ENCODE data around the gene PHF3. TPM values are rescaled to one million over a fixed set of nuclear protein-coding genes. Genes with fewer than 3 reads are reported as not detected.

Gene PHF3
- total RNA-seq, 2 experiments from 2014 or later: 54.8 to 92.5 TPM

GRCh38 chr6:63716169-63716568 is 80.6 kb downstream of the PHF3 start:
- intact Hi-C loops (cut with micrococcal nuclease; ENCODE audit: unreplicated experiment): no loop called here
- no peak overlapping the region for H2AFZ ChIP-seq (ENCODE audit: low read length)
- no peaks in the 10 kb centered on the region for H4K20me1 ChIP-seq (ENCODE audit: insufficient read depth, low read length)
- H3K4me2 ChIP-seq (ENCODE audit: low read length): no peak overlapping the region
- H3K36me3 ChIP-seq (ENCODE audit: insufficient read depth, low read length): peaks cover 51% of the 10 kb centered on the region
- TF ChIP-seq, protein P1, sequence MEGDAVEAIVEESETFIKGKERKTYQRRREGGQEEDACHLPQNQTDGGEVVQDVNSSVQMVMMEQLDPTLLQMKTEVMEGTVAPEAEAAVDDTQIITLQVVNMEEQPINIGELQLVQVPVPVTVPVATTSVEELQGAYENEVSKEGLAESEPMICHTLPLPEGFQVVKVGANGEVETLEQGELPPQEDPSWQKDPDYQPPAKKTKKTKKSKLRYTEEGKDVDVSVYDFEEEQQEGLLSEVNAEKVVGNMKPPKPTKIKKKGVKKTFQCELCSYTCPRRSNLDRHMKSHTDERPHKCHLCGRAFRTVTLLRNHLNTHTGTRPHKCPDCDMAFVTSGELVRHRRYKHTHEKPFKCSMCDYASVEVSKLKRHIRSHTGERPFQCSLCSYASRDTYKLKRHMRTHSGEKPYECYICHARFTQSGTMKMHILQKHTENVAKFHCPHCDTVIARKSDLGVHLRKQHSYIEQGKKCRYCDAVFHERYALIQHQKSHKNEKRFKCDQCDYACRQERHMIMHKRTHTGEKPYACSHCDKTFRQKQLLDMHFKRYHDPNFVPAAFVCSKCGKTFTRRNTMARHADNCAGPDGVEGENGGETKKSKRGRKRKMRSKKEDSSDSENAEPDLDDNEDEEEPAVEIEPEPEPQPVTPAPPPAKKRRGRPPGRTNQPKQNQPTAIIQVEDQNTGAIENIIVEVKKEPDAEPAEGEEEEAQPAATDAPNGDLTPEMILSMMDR (conservative IDR thresholded peaks at IDR 0.05; ENCODE audit: low read length): no peak
- no peak for TF ChIP-seq EZH2phosphoT487 (IDR thresholded peaks at IDR 0.05; ENCODE audit: borderline replicate concordance, low read depth, low read length)
- BruUV-seq (replicated peaks): no TSS peak
- H3K9me2 ChIP-seq (ENCODE audit: insufficient read depth, low read length): no peaks in the 10 kb centered on the region
- no peaks in the 10 kb centered on the region for H3K9me3 ChIP-seq (ENCODE audit: low read length)
- H3K79me2 ChIP-seq (ENCODE audit: insufficient read depth, low read depth, low read length): no peaks in the 10 kb centered on the region
- H3K4me1 ChIP-seq (ENCODE audit: insufficient read depth, low read length, poor library complexity, severe bottlenecking): no peaks in the 10 kb centered on the region
- no peak overlapping the region for H3K27ac ChIP-seq (ENCODE audit: low read depth, low read length, poor library complexity, severe bottlenecking)
- no peak overlapping the region for H3K4me3 ChIP-seq (ENCODE audit: low read depth, low read length, poor library complexity, severe bottlenecking)
- ChIA-PET POLR2A (interaction anchor here (0.7 to 2.7 kb wide), 4 partner anchors 11 to 28 kb away, joined by 4 to 13 read pairs (median 4); no protein-coding TSS in a partner anchor), CTCF (ENCODE audit: unreplicated experiment) (no interaction called here)
- no peak for DNase-seq (ENCODE audit: low spot score)

DNA sequence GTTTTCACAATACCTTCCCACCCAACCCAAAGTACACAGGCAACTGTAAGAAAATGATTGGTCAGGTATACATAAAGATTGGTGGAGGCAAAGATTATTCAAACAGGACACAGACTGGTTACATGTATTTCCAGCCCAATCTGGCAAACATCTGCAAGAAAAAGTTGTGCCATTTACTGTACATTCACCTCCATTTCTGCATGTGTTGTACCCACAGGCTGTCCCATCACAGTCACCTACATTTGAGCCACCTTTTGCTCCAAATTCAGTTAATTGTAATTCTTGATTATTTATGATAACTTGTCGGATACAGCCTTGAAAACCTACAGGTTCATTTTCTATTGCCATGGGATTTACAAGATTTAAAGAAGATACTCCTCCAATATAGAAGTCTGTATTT is 85.6 kb downstream of the PHF3 start:
- intact Hi-C loops (cut with micrococcal nuclease; ENCODE audit: unreplicated experiment): no loop called here
- Histone ChIP-seq H4K20me1 (ENCODE audit: insufficient read depth, low read length) (no peaks in the 10 kb centered on the region), H3K9me2 (ENCODE audit: insufficient read depth, low read length) (no peaks in the 10 kb centered on the region), H3K4me1 (ENCODE audit: insufficient read depth, low read length, poor library complexity, severe bottlenecking) (no peaks in the 10 kb centered on the region), H3K79me2 (ENCODE audit: insufficient read depth, low read depth, low read length) (no peaks in the 10 kb centered on the region), H2AFZ (ENCODE audit: low read length) (no peak overlapping the region), H3K36me3 (ENCODE audit: insufficient read depth, low read length) (peaks cover 5% of the 10 kb centered on the region; the same call in 1 of the 2 replicates), H3K4me3 (ENCODE audit: low read depth, low read length, poor library complexity, severe bottlenecking) (no peak overlapping the region), H3K4me2 (ENCODE audit: low read length) (no peak overlapping the region), H3K27ac (ENCODE audit: low read depth, low read length, poor library complexity, severe bottlenecking) (no peak overlapping the region), H3K9me3 (ENCODE audit: low read length) (no peaks in the 10 kb centered on the region)
- no peak for DNase-seq (ENCODE audit: low spot score)
- BruUV-seq (replicated peaks): no TSS peak
- CTCF ChIA-PET (ENCODE audit: unreplicated experiment): no interaction called here
- no peak for TF ChIP-seq EZH2phosphoT487 (IDR thresholded peaks at IDR 0.05; ENCODE audit: borderline replicate concordance, low read depth, low read length)
- TF ChIP-seq, protein P1 (conservative IDR thresholded peaks at IDR 0.05; ENCODE audit: low read length): no peak
- POLR2A ChIA-PET: no interaction called here

DNA sequence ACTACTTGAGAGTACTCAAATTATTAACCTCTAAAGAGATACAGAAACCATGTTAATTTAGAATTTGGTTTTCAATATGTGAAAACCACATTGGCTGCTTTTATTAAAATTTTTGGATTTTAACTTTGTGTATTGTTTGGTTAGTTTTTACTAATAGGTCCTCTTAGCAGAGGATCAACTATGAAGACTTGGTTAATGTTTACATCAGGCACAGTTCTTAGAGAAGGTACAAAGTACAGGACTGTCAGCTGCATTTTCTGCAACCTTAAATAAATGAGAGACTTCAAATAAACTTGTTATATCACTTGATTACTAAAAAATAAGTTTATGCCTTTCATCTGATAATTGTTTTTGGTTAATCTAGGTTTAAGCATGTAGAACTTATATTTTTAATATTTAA is 89.1 kb downstream of the PHF3 start:
- Histone ChIP-seq H3K4me2 (ENCODE audit: low read length) (no peak overlapping the region), H2AFZ (ENCODE audit: low read length) (no peak overlapping the region), H3K4me3 (ENCODE audit: low read depth, low read length, poor library complexity, severe bottlenecking) (no peak overlapping the region), H3K9me3 (ENCODE audit: low read length) (no peaks in the 10 kb centered on the region), H3K79me2 (ENCODE audit: insufficient read depth, low read depth, low read length) (no peaks in the 10 kb centered on the region), H3K9me2 (ENCODE audit: insufficient read depth, low read length) (no peaks in the 10 kb centered on the region), H3K4me1 (ENCODE audit: insufficient read depth, low read length, poor library complexity, severe bottlenecking) (no peaks in the 10 kb centered on the region), H3K27ac (ENCODE audit: low read depth, low read length, poor library complexity, severe bottlenecking) (no peak overlapping the region), H4K20me1 (ENCODE audit: insufficient read depth, low read length) (no peaks in the 10 kb centered on the region), H3K36me3 (ENCODE audit: insufficient read depth, low read length) (no peaks in the 10 kb centered on the region)
- ChIA-PET POLR2A (interaction anchor here (0.9 to 1.1 kb wide), 3 partner anchors 14 to 92 kb away, joined by 3 to 4 read pairs (median 3); no protein-coding TSS in a partner anchor), CTCF (ENCODE audit: unreplicated experiment) (no interaction called here)
- TF ChIP-seq EZH2phosphoT487 (IDR thresholded peaks at IDR 0.05; ENCODE audit: borderline replicate concordance, low read depth, low read length): no peak
- TF ChIP-seq, protein P1 (conservative IDR thresholded peaks at IDR 0.05; ENCODE audit: low read length): no peak
- intact Hi-C loops (cut with micrococcal nuclease; ENCODE audit: unreplicated experiment): no loop called here
- no peak for DNase-seq (ENCODE audit: low spot score)
- no TSS peak for BruUV-seq (replicated peaks)

Data from OCI-LY7 (cell line).